HepG2 (cell line): Measurements from ENCODE around the gene SYT7. TPM values are rescaled to one million over a fixed set of nuclear protein-coding genes. Genes with fewer than 3 reads are reported as not detected.

Source experiments
- AHR ChIP-seq: IDR thresholded peaks from 2 replicates; pipeline ENCODE4 v1.6.1; 2018; ENCODE audit warnings: missing genetic modification reagents, missing compliant biosample characterization
- ETV6 ChIP-seq: sonication (generic); formaldehyde crosslinking; conservative IDR thresholded peaks from 2 replicates; pipeline ENCODE4 v1.4.0; 2020; ENCODE audit warnings: missing genetic modification reagents
- KDM5A ChIP-seq: fragments of 200-600 bp; sonication (generic); IDR thresholded peaks from 2 replicates; pipeline ENCODE4 v1.7.0; 2018; ENCODE audit warnings: antibody characterized with exemption, mild to moderate bottlenecking, low read length, borderline replicate concordance
- KLF11 ChIP-seq: IDR thresholded peaks from 2 replicates; pipeline ENCODE4 v1.6.1; 2016; ENCODE audit warnings: missing compliant biosample characterization
- MEF2D ChIP-seq: sonication (generic); formaldehyde crosslinking; IDR thresholded peaks from 2 replicates; pipeline ENCODE4 v1.5.1; 2020; ENCODE audit warnings: mild to moderate bottlenecking, missing genetic modification reagents
- RBFOX2 ChIP-seq: fragments of 200-400 bp; formaldehyde crosslinking; IDR thresholded peaks from 2 replicates; pipeline ENCODE4 v1.6.1; 2017; ENCODE audit warnings: low read depth, mild to moderate bottlenecking, low read length
- TEAD3 ChIP-seq: optimal IDR thresholded peaks from 2 replicates; pipeline ENCODE3; 2016; ENCODE audit warnings: borderline replicate concordance
- ZNF230 ChIP-seq: sonication (generic); formaldehyde crosslinking; IDR thresholded peaks from 2 replicates; pipeline ENCODE4 v1.4.0; 2020; ENCODE audit warnings: mild to moderate bottlenecking, missing genetic modification reagents
- ZNF556 ChIP-seq: sonication (generic); formaldehyde crosslinking; IDR thresholded peaks from 2 replicates; pipeline ENCODE4 v1.4.0; 2020; ENCODE audit warnings: mild to moderate bottlenecking, missing genetic modification reagents, borderline replicate concordance
- polyA plus RNA-seq, 8 experiments: library from polyadenylated mRNA; depleted of rRNA in 3 of 8; stranded (reverse) in 7 of 8; unstranded in 1 of 8; fragments of >200 nt; fragmentation: Illumina TruSeq in 4 of 8; extraction: Trizol in 4 of 8; gene quantifications; 2 replicates each; pipeline versions ENCODE4 v1.2.1 to v1.2.3, GENCODE V29; 2011 to 2016; ENCODE audit warnings: low read depth in 4 of 8, missing spikeins in 1 of 8, mixed read lengths in 1 of 8; ENCODE audit not compliant: insufficient read depth in 1 of 8
- total RNA-seq, 5 experiments: library from RNA; depleted of rRNA; stranded (reverse); fragments of >200 nt; fragmentation: Illumina TruSeq; extraction: Trizol; gene quantifications; 2 replicates each; pipeline ENCODE4 v1.2.3, GENCODE V29; 2016; ENCODE audit warnings: low read depth in 1 of 5
- TF ChIP-seq, protein P1 (sequence below): sonication (generic); formaldehyde crosslinking; IDR thresholded peaks from 2 replicates; pipeline ENCODE4 v1.4.0; 2020; ENCODE audit warnings: missing genetic modification reagents
- TF ChIP-seq, protein P2 (sequence below): sonication (generic); formaldehyde crosslinking; IDR thresholded peaks from one replicate; pipeline ENCODE4 v1.5.1; 2020; ENCODE audit warnings: mild to moderate bottlenecking, missing genetic modification reagents; ENCODE audit errors: not compliant biosample characterization
- TF ChIP-seq, protein P3 (sequence below): sonication (generic); formaldehyde crosslinking; IDR thresholded peaks from 2 replicates; pipeline ENCODE4 v1.5.0; 2020; ENCODE audit warnings: missing genetic modification reagents, mild to moderate bottlenecking, borderline replicate concordance
- TF ChIP-seq, protein P4 (sequence below): sonication (generic); formaldehyde crosslinking; IDR thresholded peaks from 2 replicates; pipeline ENCODE4 v1.8.1; 2023; ENCODE audit warnings: mild to moderate bottlenecking, missing genetic modification reagents

SYT7 gene
- total and polyA plus RNA-seq, 2 of the 13 experiments (the other 11 are each of a cell fraction or from before 2014, with no cell fraction given) = 1.4 to 4.4 TPM

DNA sequence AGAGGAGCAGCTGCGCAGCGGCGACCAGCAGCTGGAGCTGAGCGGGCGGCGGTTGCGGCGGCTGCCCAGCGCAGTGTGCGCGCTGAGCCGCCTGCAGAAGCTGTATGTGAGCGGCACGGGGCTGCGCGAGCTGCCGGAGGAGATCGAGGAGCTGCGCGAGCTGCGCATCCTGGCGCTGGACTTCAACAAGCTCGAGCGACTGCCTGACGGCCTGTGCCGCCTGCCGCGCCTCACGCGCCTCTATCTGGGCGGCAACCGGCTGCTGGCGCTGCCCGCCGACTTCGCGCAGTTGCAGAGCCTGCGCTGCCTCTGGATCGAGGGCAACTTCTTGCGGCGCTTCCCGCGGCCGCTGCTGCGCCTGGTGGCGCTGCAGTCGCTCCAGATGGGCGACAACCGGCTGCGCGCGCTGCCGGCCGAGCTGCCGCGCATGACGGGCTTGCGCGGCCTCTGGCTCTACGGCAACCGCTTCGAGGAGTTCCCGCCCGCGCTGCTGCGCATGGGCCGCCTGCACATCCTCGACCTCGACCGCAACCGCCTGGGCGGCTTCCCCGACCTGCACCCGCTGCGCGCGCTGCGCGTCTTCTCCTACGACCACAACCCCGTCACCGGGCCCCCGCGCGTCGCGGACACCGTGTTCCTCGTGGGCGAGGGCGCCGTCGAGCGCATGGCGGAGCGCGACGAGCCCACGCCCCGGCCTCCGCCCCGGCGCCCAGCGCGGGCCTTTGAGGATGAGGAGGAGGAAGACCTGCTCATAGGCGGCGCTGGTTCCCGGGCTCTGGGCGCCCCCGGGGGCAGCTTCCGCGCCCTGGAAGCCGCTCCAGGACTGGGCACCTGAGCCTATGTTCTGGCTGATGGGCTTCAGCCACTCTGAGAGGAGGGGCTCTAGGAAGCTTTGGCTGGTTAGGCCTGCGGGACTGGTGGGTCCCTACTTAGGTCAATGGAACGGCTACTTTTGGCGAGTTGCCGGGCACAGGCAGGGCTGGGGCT lies 71.5 kb downstream of the SYT7 start (continued):
- TF ChIP-seq RBFOX2 = no peak
- TF ChIP-seq ZNF230 (CRISPR knock-in tag) = no peak; the same call in 1 of the 2 replicates
- 0 out of 2 replicates have a peak, but pooled peaks have one; percentile 40 for TF ChIP-seq ZNF556 (CRISPR knock-in tag)
- TF ChIP-seq, protein P1, sequence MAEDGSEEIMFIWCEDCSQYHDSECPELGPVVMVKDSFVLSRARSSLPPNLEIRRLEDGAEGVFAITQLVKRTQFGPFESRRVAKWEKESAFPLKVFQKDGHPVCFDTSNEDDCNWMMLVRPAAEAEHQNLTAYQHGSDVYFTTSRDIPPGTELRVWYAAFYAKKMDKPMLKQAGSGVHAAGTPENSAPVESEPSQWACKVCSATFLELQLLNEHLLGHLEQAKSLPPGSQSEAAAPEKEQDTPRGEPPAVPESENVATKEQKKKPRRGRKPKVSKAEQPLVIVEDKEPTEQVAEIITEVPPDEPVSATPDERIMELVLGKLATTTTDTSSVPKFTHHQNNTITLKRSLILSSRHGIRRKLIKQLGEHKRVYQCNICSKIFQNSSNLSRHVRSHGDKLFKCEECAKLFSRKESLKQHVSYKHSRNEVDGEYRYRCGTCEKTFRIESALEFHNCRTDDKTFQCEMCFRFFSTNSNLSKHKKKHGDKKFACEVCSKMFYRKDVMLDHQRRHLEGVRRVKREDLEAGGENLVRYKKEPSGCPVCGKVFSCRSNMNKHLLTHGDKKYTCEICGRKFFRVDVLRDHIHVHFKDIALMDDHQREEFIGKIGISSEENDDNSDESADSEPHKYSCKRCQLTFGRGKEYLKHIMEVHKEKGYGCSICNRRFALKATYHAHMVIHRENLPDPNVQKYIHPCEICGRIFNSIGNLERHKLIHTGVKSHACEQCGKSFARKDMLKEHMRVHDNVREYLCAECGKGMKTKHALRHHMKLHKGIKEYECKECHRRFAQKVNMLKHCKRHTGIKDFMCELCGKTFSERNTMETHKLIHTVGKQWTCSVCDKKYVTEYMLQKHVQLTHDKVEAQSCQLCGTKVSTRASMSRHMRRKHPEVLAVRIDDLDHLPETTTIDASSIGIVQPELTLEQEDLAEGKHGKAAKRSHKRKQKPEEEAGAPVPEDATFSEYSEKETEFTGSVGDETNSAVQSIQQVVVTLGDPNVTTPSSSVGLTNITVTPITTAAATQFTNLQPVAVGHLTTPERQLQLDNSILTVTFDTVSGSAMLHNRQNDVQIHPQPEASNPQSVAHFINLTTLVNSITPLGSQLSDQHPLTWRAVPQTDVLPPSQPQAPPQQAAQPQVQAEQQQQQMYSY (CRISPR knock-in tag) = peak; percentile 45; the same call in 1 of the 2 replicates
- TF ChIP-seq ETV6 (CRISPR knock-in tag) = 0 out of 2 replicates have a peak, but pooled peaks have one; percentile 55
- no peak for TF ChIP-seq KDM5A
- TF ChIP-seq MEF2D (CRISPR knock-in tag) = no peak
- TF ChIP-seq TEAD3 = peak; percentile 14
- TF ChIP-seq, protein P2, sequence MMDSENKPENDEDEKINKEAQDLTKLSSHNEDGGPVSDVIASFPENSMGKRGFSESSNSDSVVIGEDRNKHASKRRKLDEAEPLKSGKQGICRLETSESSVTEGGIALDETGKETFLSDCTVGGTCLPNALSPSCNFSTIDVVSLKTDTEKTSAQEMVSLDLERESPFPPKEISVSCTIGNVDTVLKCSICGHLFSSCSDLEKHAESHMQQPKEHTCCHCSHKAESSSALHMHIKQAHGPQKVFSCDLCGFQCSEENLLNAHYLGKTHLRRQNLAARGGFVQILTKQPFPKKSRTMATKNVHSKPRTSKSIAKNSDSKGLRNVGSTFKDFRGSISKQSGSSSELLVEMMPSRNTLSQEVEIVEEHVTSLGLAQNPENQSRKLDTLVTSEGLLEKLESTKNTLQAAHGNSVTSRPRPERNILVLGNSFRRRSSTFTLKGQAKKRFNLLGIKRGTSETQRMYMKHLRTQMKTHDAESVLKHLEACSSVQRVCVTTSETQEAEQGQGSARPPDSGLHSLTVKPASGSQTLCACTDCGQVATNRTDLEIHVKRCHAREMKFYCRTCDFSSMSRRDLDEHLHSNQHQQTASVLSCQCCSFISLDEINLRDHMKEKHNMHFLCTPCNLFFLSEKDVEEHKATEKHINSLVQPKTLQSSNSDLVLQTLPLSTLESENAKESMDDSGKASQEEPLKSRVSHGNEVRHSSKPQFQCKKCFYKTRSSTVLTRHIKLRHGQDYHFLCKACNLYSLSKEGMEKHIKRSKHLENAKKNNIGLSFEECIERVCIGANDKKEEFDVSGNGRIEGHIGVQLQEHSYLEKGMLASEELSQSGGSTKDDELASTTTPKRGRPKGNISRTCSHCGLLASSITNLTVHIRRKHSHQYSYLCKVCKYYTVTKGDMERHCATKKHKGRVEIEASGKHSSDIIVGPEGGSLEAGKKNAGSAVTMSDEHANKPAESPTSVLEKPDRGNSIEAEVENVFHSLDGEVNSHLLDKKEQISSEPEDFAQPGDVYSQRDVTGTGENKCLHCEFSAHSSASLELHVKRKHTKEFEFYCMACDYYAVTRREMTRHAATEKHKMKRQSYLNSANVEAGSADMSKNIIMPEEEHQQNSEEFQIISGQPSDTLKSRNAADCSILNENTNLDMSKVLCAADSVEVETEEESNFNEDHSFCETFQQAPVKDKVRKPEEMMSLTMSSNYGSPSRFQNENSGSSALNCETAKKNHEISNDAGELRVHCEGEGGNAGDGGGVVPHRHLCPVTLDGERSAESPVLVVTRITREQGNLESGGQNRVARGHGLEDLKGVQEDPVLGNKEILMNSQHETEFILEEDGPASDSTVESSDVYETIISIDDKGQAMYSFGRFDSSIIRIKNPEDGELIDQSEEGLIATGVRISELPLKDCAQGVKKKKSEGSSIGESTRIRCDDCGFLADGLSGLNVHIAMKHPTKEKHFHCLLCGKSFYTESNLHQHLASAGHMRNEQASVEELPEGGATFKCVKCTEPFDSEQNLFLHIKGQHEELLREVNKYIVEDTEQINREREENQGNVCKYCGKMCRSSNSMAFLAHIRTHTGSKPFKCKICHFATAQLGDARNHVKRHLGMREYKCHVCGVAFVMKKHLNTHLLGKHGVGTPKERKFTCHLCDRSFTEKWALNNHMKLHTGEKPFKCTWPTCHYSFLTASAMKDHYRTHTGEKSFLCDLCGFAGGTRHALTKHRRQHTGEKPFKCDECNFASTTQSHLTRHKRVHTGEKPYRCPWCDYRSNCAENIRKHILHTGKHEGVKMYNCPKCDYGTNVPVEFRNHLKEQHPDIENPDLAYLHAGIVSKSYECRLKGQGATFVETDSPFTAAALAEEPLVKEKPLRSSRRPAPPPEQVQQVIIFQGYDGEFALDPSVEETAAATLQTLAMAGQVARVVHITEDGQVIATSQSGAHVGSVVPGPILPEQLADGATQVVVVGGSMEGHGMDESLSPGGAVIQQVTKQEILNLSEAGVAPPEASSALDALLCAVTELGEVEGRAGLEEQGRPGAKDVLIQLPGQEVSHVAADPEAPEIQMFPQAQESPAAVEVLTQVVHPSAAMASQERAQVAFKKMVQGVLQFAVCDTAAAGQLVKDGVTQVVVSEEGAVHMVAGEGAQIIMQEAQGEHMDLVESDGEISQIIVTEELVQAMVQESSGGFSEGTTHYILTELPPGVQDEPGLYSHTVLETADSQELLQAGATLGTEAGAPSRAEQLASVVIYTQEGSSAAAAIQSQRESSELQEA (CRISPR knock-in tag) = no peak
- no peak for TF ChIP-seq KLF11
- TF ChIP-seq, protein P3, sequence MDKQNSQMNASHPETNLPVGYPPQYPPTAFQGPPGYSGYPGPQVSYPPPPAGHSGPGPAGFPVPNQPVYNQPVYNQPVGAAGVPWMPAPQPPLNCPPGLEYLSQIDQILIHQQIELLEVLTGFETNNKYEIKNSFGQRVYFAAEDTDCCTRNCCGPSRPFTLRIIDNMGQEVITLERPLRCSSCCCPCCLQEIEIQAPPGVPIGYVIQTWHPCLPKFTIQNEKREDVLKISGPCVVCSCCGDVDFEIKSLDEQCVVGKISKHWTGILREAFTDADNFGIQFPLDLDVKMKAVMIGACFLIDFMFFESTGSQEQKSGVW = no peak
- 0 out of 2 replicates have a peak, but pooled peaks have one; percentile 31 for TF ChIP-seq AHR (CRISPR knock-in tag)
- TF ChIP-seq, protein P4, sequence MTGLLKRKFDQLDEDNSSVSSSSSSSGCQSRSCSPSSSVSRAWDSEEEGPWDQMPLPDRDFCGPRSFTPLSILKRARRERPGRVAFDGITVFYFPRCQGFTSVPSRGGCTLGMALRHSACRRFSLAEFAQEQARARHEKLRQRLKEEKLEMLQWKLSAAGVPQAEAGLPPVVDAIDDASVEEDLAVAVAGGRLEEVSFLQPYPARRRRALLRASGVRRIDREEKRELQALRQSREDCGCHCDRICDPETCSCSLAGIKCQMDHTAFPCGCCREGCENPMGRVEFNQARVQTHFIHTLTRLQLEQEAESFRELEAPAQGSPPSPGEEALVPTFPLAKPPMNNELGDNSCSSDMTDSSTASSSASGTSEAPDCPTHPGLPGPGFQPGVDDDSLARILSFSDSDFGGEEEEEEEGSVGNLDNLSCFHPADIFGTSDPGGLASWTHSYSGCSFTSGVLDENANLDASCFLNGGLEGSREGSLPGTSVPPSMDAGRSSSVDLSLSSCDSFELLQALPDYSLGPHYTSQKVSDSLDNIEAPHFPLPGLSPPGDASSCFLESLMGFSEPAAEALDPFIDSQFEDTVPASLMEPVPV = peak; percentile 72; the same call in 1 of the 2 replicates
